ENCODE data around the gene RAP1GDS1.

RAP1GDS1 gene

GRCh38 chr4:98260579-98261404, at the start of gene RAP1GDS1:
Gene RAP1GDS1 (plus strand): TSS chr4:98261384. CDS start chr4:98261566, 182 bp downstream.
- POLR2A ChIA-PET: interaction anchor here (0.6 to 1.7 kb wide), 12 partner anchors 14 to 828 kb away, joined by 3 to 8 read pairs (median 3); partner anchors contain the start of genes ADH5 and TSPAN5
- CTCF ChIA-PET: interaction anchor here (0.8 to 1.5 kb wide), 3 partner anchors 116 to 734 kb away, joined by 3 to 4 read pairs (median 3); no protein-coding TSS in a partner anchor
- DNase-seq (ENCODE audit: low read depth, low spot score): peak; percentile 80
- H3K4me3 ChIP-seq (ENCODE audit: low read depth, low read length): peak within 1 kb of the TSS; percentile 81
- no peak for TF ChIP-seq CTCF (IDR thresholded peaks at IDR 0.05; ENCODE audit: insufficient read depth, low read length, missing control alignments)

- no peak for TF ChIP-seq CTCF (IDR thresholded peaks at IDR 0.05; ENCODE audit: insufficient read depth, low read length, missing control alignments)
- ChIA-PET POLR2A (no interaction called here), CTCF (no interaction called here)
- no peak for DNase-seq (ENCODE audit: low read depth, low spot score)
- no peak overlapping the region for H3K4me3 ChIP-seq (ENCODE audit: low read depth, low read length)
Measured at GRCh38 chr4:98222306-98222705, 38.9 kb upstream of the RAP1GDS1 start.

- POLR2A ChIA-PET: no interaction called here
- H3K4me3 ChIP-seq (ENCODE audit: low read depth, low read length): no peak overlapping the region
- TF ChIP-seq CTCF (IDR thresholded peaks at IDR 0.05; ENCODE audit: insufficient read depth, low read length, missing control alignments): no peak
- CTCF ChIA-PET: no interaction called here
- DNase-seq (ENCODE audit: low read depth, low spot score): no peak
Measured at GRCh38 chr4:98226396-98226795, 34.8 kb upstream of the RAP1GDS1 start.

GRCh38 chr4:98230961-98231360, 30.2 kb upstream of the RAP1GDS1 start:
- ChIA-PET POLR2A (no interaction called here), CTCF (no interaction called here)
- no peak overlapping the region for H3K4me3 ChIP-seq (ENCODE audit: low read depth, low read length)
- TF ChIP-seq CTCF (IDR thresholded peaks at IDR 0.05; ENCODE audit: insufficient read depth, low read length, missing control alignments): no peak
- no peak for DNase-seq (ENCODE audit: low read depth, low spot score)

- H3K4me3 ChIP-seq (ENCODE audit: low read depth, low read length): no peak overlapping the region
- TF ChIP-seq CTCF (IDR thresholded peaks at IDR 0.05; ENCODE audit: insufficient read depth, low read length, missing control alignments): no peak
- DNase-seq (ENCODE audit: low read depth, low spot score): no peak
- ChIA-PET CTCF (no interaction called here), POLR2A (no interaction called here)
Measured at GRCh38 chr4:98232202-98232601, 29.0 kb upstream of the RAP1GDS1 start.

- CTCF ChIA-PET: no interaction called here
- TF ChIP-seq CTCF (IDR thresholded peaks at IDR 0.05; ENCODE audit: insufficient read depth, low read length, missing control alignments): no peak
- POLR2A ChIA-PET: no interaction called here
- no peak for DNase-seq (ENCODE audit: low read depth, low spot score)
- H3K4me3 ChIP-seq (ENCODE audit: low read depth, low read length): no peak overlapping the region
Measured at GRCh38 chr4:98237204-98237603, 24.0 kb upstream of the RAP1GDS1 start.

All from AG04449 (cell line).